Measurements from ENCODE around the gene CASZ1. TPM values are rescaled to one million over a fixed set of nuclear protein-coding genes. Genes with fewer than 3 reads are reported as not detected.

Gene CASZ1
- total RNA-seq, 1 donor from 2014 or later: 4.0 TPM

- Mint-ChIP-seq H3K4me1 (ENCODE audit: low read depth, unreplicated experiment) (no peaks in the 10 kb centered on the region), H3K27ac (ENCODE audit: unreplicated experiment) (no peak overlapping the region), H3K9me3 (ENCODE audit: unreplicated experiment) (no peaks in the 10 kb centered on the region), H3K36me3 (ENCODE audit: low read depth, unreplicated experiment) (peaks cover 2% of the 10 kb centered on the region), H3K4me3 (ENCODE audit: unreplicated experiment) (no peak overlapping the region), H3K27me3 (ENCODE audit: low read depth, unreplicated experiment) (peaks cover 9% of the 10 kb centered on the region)
- Histone ChIP-seq H2AFZ (ENCODE audit: low read depth, low read length) (peak overlapping the region; percentile 71), H4K20me1 (ENCODE audit: insufficient read depth, low read length) (peaks cover 6% of the 10 kb centered on the region), H3K79me2 (ENCODE audit: insufficient read depth, low read length) (no peaks in the 10 kb centered on the region), H3K4me1 (ENCODE audit: insufficient read depth, low read length) (no peaks in the 10 kb centered on the region), H3K9me3 (ENCODE audit: insufficient read depth, low read depth, low read length) (no peaks in the 10 kb centered on the region), H3K27me3 (ENCODE audit: insufficient read depth, low read length) (no peaks in the 10 kb centered on the region), H3K9ac (ENCODE audit: low read length) (no peak overlapping the region), H3K4me3 (ENCODE audit: insufficient read depth, low read depth, low read length) (no peak overlapping the region), H3K36me3 (ENCODE audit: insufficient read depth, low read length) (no peaks in the 10 kb centered on the region), H3K4me2 (ENCODE audit: low read length) (peak overlapping the region; percentile 39), H3K27ac (ENCODE audit: low read depth, low read length) (no peak overlapping the region)
- no peak for FAIRE-seq
- DNase-seq (ENCODE audit: low read depth): no peak
- TF ChIP-seq, protein P1, sequence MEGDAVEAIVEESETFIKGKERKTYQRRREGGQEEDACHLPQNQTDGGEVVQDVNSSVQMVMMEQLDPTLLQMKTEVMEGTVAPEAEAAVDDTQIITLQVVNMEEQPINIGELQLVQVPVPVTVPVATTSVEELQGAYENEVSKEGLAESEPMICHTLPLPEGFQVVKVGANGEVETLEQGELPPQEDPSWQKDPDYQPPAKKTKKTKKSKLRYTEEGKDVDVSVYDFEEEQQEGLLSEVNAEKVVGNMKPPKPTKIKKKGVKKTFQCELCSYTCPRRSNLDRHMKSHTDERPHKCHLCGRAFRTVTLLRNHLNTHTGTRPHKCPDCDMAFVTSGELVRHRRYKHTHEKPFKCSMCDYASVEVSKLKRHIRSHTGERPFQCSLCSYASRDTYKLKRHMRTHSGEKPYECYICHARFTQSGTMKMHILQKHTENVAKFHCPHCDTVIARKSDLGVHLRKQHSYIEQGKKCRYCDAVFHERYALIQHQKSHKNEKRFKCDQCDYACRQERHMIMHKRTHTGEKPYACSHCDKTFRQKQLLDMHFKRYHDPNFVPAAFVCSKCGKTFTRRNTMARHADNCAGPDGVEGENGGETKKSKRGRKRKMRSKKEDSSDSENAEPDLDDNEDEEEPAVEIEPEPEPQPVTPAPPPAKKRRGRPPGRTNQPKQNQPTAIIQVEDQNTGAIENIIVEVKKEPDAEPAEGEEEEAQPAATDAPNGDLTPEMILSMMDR (IDR thresholded peaks at IDR 0.05; ENCODE audit: insufficient read depth, low read depth, low read length): no peak
- no peak for TF ChIP-seq EZH2 (IDR thresholded peaks at IDR 0.05; ENCODE audit: insufficient read depth, low read length)
These were observed 132.8 kb downstream of the CASZ1 start for GRCh38 chr1:10663678-10664035.

DNA sequence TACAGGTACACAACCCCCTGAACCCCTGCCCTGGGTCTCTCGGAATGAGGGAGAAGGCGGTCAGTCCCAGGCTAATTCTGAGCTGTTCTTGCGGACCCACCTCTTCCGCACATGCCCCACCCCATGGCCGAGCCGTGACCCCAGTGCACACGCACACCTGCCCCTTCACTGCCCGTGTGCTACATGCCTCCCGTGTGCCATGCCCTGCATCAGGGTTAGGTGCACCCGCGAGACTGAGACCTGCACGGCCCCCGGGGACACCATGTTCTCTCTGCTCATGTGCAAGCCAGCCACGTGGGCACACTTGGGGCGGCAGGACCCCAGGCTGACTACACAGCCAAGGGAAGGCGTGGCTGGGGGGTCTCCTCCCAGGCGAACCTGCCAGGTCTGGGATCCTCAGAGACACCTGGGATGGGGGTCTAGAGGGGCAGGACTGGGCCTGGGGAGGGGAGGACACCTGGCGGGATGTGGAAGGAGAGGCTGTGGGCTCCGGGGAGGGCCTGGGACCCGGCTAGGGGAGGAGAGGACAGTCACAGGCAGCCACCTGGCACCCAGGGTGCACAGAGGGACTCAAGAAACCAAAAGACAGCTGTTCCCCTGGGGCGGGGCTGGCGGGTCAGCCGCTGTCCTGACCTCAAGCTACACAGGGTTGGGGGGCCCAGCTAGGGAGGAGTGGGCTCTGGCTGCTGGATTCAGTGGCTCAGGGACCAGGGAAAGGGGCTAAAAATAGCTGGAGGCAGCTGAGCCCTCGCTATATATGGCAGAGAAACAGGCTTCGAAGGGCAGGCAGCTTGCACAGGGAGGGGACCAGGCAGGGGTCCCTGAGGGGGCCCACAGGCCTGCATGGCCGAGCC is 133.4 kb downstream of the CASZ1 start:
- Histone ChIP-seq H3K27ac (ENCODE audit: low read depth, low read length) (no peak overlapping the region), H2AFZ (ENCODE audit: low read depth, low read length) (no peak overlapping the region), H3K27me3 (ENCODE audit: insufficient read depth, low read length) (no peaks in the 10 kb centered on the region), H3K9ac (ENCODE audit: low read length) (no peak overlapping the region), H3K9me3 (ENCODE audit: insufficient read depth, low read depth, low read length) (no peaks in the 10 kb centered on the region), H4K20me1 (ENCODE audit: insufficient read depth, low read length) (peaks cover 6% of the 10 kb centered on the region), H3K79me2 (ENCODE audit: insufficient read depth, low read length) (no peaks in the 10 kb centered on the region), H3K4me3 (ENCODE audit: insufficient read depth, low read depth, low read length) (no peak overlapping the region), H3K36me3 (ENCODE audit: insufficient read depth, low read length) (no peaks in the 10 kb centered on the region), H3K4me2 (ENCODE audit: low read length) (peak overlapping the region; percentile 39), H3K4me1 (ENCODE audit: insufficient read depth, low read length) (no peaks in the 10 kb centered on the region)
- peaks cover 2% of the 10 kb centered on the region for H3K36me3 Mint-ChIP-seq (ENCODE audit: low read depth, unreplicated experiment)
- DNase-seq (ENCODE audit: low read depth) (no peak), FAIRE-seq (no peak)
- no peaks in the 10 kb centered on the region for H3K9me3 Mint-ChIP-seq (ENCODE audit: unreplicated experiment)
- H3K27ac Mint-ChIP-seq (ENCODE audit: unreplicated experiment): no peak overlapping the region
- H3K4me3 Mint-ChIP-seq (ENCODE audit: unreplicated experiment): no peak overlapping the region
- no peaks in the 10 kb centered on the region for H3K4me1 Mint-ChIP-seq (ENCODE audit: low read depth, unreplicated experiment)
- peaks cover 9% of the 10 kb centered on the region for H3K27me3 Mint-ChIP-seq (ENCODE audit: low read depth, unreplicated experiment)
- TF ChIP-seq, protein P1 (IDR thresholded peaks at IDR 0.05; ENCODE audit: insufficient read depth, low read depth, low read length): no peak
- TF ChIP-seq EZH2 (IDR thresholded peaks at IDR 0.05; ENCODE audit: insufficient read depth, low read length): no peak

DNA sequence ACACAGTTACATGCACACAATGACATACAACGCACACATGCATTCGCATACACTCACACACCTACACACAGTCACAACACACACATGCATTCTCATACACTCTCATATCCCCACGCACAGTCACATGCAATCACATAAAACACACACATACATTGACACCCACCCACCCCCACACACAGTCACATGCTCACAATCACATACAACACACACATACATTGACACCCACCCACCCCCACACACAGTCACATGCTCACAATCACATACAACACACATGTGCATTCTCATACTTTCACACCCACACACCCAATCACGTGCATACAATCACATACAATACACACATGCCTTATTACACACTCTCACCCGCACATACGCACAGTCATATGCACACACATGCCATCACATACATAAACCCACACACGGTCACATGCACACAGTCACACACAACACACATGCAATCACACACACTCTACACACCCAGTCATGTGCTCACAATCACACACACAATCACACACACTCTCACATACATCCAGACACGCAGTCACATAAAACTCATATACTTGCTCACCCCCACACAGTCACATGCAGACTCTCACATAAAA is 134.3 kb downstream of the CASZ1 start:
- Mint-ChIP-seq H3K4me1 (ENCODE audit: low read depth, unreplicated experiment) (no peaks in the 10 kb centered on the region), H3K4me3 (ENCODE audit: unreplicated experiment) (no peak overlapping the region)
- H3K9ac ChIP-seq (ENCODE audit: low read length): no peak overlapping the region

More for the DNA sequence above, 134.3 kb downstream of the CASZ1 start:
- Histone ChIP-seq H3K4me3 (ENCODE audit: insufficient read depth, low read depth, low read length) (no peak overlapping the region), H3K4me1 (ENCODE audit: insufficient read depth, low read length) (no peaks in the 10 kb centered on the region), H3K4me2 (ENCODE audit: low read length) (no peak overlapping the region), H4K20me1 (ENCODE audit: insufficient read depth, low read length) (peaks cover 6% of the 10 kb centered on the region), H3K79me2 (ENCODE audit: insufficient read depth, low read length) (no peaks in the 10 kb centered on the region), H2AFZ (ENCODE audit: low read depth, low read length) (no peak overlapping the region), H3K27ac (ENCODE audit: low read depth, low read length) (no peak overlapping the region), H3K9me3 (ENCODE audit: insufficient read depth, low read depth, low read length) (no peaks in the 10 kb centered on the region), H3K36me3 (ENCODE audit: insufficient read depth, low read length) (no peaks in the 10 kb centered on the region), H3K27me3 (ENCODE audit: insufficient read depth, low read length) (no peaks in the 10 kb centered on the region)
- FAIRE-seq (no peak), DNase-seq (ENCODE audit: low read depth) (no peak)
- Mint-ChIP-seq H3K27ac (ENCODE audit: unreplicated experiment) (no peak overlapping the region), H3K27me3 (ENCODE audit: low read depth, unreplicated experiment) (peaks cover 9% of the 10 kb centered on the region), H3K9me3 (ENCODE audit: unreplicated experiment) (no peaks in the 10 kb centered on the region), H3K36me3 (ENCODE audit: low read depth, unreplicated experiment) (peaks cover 2% of the 10 kb centered on the region)
- TF ChIP-seq, protein P1 (IDR thresholded peaks at IDR 0.05; ENCODE audit: insufficient read depth, low read depth, low read length): no peak
- no peak for TF ChIP-seq EZH2 (IDR thresholded peaks at IDR 0.05; ENCODE audit: insufficient read depth, low read length)
